Renal pelvis (tissue), 4 donors: ENCODE data around the gene MED6. TPM values are rescaled to one million over a fixed set of nuclear protein-coding genes. Genes with fewer than 3 reads are reported as not detected.

Source experiments
- DNase-seq: peaks from one replicate; pipeline ENCODE4 v3.0.0-alpha.2; 2013
- polyA plus RNA-seq, 3 donors: library from polyadenylated mRNA; unstranded; fragments of 120-200 nt; gene quantifications; one replicate each; pipeline ENCODE4 v1.2.1, GENCODE V29; 2013; ENCODE audit not compliant: insufficient read length in 3 of 3

The MED6 gene
- polyA plus RNA-seq, 3 donors, result 29.4 to 38.3 (median 34.5) TPM

GRCh38 chr14:70616646-70617045 lies 16.2 kb upstream of the MED6 start:
- no peak for DNase-seq

GRCh38 chr14:70611216-70611615 lies 10.8 kb upstream of the MED6 start:
- DNase-seq, result no peak

- no peak for DNase-seq
Observed at GRCh38 chr14:70602254-70602653, 1.8 kb upstream of the MED6 start.

- DNase-seq, result no peak
Observed at GRCh38 chr14:70601162-70601561, 707 bp upstream of the MED6 start.

GRCh38 chr14:70599345-70599744 lies 1.1 kb downstream of the MED6 start:
- no peak for DNase-seq

GRCh38 chr14:70597731-70598130 lies 2.7 kb downstream of the MED6 start:
- DNase-seq, result no peak

GRCh38 chr14:70595443-70596185 lies 4.8 kb downstream of the MED6 start:
- DNase-seq, result no peak

- DNase-seq, result no peak
Observed at GRCh38 chr14:70594461-70594860, 6.0 kb downstream of the MED6 start.

- DNase-seq, result no peak
Observed at GRCh38 chr14:70585231-70585630, 15.2 kb downstream of the MED6 start.

GRCh38 chr14:70576891-70577290 lies 23.6 kb downstream of the MED6 start:
- no peak for DNase-seq

GRCh38 chr14:70573050-70573449 lies 27.4 kb downstream of the MED6 start:
- no peak for DNase-seq

- no peak for DNase-seq
Observed at GRCh38 chr14:70571139-70571538, 29.3 kb downstream of the MED6 start.

GRCh38 chr14:70567791-70568190 lies 32.7 kb downstream of the MED6 start:
- no peak for DNase-seq

- no peak for DNase-seq
Observed at GRCh38 chr14:70563869-70564268, 36.6 kb downstream of the MED6 start.

GRCh38 chr14:70563417-70563816 lies 37.0 kb downstream of the MED6 start:
- no peak for DNase-seq

- DNase-seq, result no peak
Observed at GRCh38 chr14:70558356-70558755, 42.1 kb downstream of the MED6 start.

- no peak for DNase-seq
Observed at GRCh38 chr14:70555890-70556289, 44.6 kb downstream of the MED6 start.

- DNase-seq, result no peak
Observed at GRCh38 chr14:70538087-70538486, 62.4 kb downstream of the MED6 start.

GRCh38 chr14:70536830-70537229 lies 63.6 kb downstream of the MED6 start:
- DNase-seq, result no peak

- DNase-seq, result no peak
Observed at GRCh38 chr14:70534904-70535303, 65.6 kb downstream of the MED6 start, which contains the start of gene ADAM20. TSS of gene ADAM20 (minus strand) at chr14:70535004. CDS start at chr14:70524757, 10,247 bp downstream.
